VCaP (cell line): Measurements from ENCODE around the gene DEAF1.

Experiments used
- H3K27ac ChIP-seq: fragments of 450-650 bp; 2 replicates; pipeline ENCODE4 v1.5.1; 2017
- TF ChIP-seq, protein P1 (sequence below): fragments of 450-650 bp; conservative IDR thresholded peaks from 2 replicates; pipeline ENCODE4 v1.5.1; 2017; ENCODE audit warnings: mild to moderate bottlenecking, moderate library complexity

DEAF1 gene

DNA sequence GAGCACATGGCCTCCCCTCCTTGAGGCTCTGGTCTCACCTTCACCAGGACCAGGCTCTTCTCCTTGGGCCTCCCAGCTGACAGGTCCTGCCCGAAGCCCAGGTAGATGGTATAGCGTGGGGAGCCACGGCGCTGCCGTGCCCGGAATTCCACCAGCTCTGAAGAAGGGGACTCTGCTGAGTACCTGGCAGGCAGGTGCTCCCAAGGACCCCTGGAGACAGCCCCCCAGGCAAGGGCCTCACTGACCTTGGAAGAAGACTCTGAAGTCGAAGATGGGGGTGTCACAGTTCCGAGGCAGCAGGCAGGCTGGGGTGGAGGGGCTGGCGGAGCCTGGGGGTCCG lies 82.1 kb downstream of the DEAF1 start:
- no peak overlapping the region for H3K27ac ChIP-seq
- TF ChIP-seq, protein P1, sequence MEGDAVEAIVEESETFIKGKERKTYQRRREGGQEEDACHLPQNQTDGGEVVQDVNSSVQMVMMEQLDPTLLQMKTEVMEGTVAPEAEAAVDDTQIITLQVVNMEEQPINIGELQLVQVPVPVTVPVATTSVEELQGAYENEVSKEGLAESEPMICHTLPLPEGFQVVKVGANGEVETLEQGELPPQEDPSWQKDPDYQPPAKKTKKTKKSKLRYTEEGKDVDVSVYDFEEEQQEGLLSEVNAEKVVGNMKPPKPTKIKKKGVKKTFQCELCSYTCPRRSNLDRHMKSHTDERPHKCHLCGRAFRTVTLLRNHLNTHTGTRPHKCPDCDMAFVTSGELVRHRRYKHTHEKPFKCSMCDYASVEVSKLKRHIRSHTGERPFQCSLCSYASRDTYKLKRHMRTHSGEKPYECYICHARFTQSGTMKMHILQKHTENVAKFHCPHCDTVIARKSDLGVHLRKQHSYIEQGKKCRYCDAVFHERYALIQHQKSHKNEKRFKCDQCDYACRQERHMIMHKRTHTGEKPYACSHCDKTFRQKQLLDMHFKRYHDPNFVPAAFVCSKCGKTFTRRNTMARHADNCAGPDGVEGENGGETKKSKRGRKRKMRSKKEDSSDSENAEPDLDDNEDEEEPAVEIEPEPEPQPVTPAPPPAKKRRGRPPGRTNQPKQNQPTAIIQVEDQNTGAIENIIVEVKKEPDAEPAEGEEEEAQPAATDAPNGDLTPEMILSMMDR: no peak

DNA sequence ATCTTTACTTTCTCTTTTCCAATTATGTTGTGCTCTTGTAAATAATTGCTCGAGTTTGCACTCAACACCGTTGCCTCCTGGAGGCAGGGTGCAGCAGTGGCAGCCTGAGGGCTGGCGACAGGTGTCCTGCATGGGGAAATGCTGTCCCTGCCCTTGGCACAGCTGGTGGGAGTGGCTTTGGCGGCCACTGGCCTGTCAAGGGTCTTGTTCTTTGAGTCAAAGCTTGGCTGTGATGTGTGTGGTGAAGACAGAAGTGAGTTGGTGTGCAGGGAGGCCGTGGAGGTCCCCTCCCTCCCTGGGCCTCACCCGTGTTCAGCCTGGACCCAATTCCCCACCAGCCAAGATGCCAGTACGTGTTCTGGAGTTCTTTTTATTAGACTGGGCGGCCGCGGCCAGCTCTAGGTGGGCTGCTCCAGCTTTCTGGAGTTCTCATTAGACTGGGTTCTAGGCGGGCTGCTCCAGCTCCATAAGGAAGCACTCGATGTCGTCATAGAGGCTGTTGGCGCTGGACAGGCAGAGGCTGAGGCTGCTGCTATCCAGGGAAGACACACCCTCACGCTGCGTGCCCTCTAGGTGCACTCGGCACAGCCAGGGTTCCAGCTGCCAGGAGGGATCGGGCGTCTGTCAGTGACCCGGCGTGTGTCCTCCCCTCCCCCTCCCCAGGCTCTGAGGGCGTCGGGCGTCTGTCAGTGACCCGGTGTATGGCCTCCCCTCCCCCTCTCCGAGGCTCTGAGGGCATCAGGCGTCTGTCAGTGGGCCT lies 82.6 kb downstream of the DEAF1 start:
- TF ChIP-seq, protein P1: no peak; the same call in 1 of the 2 replicates
- H3K27ac ChIP-seq: no peak overlapping the region

DNA sequence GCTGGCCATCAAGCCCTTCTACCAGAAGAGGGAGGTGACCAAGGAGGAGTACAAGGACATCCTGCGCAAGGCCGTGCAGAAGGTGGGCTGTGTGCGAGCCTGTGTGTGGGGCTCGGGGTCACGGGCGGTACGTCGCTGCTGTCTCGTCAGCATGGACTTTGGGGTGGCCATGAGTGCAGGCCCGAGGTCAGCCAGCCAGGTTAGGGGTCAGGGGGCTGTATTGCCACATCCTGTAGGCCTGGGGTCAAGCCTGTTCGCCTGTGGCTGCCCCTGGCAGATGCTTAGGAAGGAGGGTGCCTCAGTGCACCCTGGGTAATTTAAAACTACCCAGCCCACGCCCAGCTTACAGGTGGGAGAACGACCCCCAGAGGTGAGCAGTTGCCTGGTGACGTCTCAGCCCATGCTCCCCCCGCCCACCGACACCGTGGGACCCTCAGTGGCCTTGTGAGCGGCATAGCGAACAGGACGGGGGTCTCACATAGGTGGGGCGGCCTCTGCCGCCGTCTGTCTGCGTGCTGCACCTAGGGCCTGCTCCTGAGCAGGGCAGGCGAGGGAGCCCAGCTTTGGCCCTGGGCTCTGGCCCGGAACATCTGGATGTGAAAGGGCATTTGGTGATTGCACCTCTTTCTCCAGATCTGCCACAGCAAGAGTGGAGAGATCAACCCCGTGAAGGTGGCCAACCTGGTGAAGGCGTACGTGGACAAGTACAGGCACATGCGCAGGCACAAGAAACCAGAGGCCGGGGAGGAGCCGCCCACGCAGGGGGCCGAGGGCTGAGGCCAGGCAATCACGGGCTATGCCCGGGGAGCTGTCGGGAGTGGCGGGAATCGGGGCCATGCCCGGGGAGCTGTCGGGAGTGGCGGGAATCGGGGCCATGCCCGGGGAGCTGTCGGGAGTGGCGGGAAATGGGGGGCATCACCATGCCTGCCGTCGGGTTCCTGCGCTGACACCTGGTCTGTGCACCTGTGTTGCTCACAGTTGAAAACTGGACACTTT lies 83.7 kb downstream of the DEAF1 start:
- no peak overlapping the region for H3K27ac ChIP-seq
- TF ChIP-seq, protein P1: no peak

DNA sequence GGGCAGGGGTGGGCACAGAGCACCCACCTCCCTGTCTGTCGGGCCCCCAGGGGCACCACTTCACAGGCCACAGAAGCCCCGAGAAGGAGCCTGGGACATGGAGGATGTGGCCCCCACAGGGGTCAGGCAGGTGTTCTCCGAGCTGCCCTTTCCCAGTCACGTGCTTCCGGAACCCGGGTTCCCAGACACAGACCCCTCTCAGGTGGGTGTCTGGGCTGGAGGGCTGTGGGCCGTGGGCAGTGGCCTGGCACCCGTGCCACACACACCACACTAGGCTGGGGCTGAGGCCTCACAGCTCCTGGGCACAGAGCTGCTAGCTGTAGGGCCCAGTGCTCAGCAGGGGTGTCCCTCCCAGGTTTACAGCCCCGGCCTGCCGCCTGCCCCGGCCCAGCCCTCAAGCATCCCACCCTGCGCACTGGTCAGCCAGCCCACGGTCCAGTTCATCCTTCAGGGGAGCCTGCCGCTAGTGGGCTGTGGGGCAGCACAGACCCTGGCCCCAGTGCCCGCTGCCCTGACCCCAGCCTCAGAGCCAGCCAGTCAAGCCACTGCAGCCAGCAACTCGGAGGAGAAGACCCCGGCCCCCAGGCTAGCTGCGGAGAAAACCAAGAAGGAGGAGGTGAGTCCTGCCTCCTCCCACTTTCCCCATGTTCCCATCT lies 84.7 kb downstream of the DEAF1 start:
- H3K27ac ChIP-seq: no peak overlapping the region
- TF ChIP-seq, protein P1: no peak

DNA sequence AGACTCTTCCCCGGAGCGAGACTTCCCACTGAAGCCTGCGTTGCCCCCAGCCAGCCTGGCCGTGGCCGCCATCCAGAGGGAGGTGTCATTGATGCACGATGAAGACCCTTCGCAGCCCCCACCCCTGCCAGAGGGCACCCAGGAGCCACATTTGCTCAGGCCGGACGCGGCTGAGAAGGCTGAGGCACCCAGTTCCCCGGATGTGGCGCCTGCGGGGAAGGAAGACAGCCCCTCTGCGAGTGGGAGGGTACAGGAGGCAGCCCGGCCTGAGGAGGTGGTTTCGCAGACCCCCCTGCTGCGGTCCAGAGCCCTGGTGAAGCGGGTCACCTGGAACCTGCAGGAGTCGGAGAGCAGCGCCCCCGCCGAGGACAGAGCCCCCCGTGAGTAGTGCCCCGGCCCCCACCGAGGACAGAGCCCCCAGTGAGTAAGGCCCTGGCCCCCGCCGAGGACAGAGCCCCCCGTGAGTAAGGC lies 85.6 kb downstream of the DEAF1 start:
- TF ChIP-seq, protein P1: no peak
- no peak overlapping the region for H3K27ac ChIP-seq

DNA sequence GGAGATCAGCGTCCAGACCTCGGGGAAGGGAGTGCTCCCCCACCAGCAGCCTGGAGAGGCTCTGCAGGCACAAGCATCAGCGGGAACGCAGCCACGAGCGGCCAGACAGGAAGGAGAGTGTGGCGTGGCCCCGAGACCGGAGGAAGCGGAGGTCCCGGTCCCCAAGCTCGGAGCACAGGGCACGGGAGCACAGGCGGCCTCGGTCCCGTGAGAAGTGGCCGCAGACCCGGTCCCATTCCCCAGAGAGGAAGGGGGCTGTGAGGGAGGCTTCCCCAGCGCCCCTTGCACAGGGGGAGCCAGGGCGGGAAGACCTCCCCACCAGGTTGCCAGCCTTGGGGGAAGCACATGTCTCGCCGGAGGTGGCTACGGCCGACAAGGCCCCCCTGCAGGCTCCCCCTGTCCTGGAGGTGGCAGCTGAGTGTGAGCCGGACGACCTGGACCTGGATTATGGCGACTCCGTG lies 86.2 kb downstream of the DEAF1 start:
- TF ChIP-seq, protein P1: no peak
- no peak overlapping the region for H3K27ac ChIP-seq
